ENCODE data around the gene SLC47A1. TPM values are rescaled to one million over a fixed set of nuclear protein-coding genes. Genes with fewer than 3 reads are reported as not detected.

The SLC47A1 gene
- total and polyA plus RNA-seq, 9 of the 15 experiments (the other 6 are each of a cell fraction or from before 2014, with no cell fraction given): not detected

DNA sequence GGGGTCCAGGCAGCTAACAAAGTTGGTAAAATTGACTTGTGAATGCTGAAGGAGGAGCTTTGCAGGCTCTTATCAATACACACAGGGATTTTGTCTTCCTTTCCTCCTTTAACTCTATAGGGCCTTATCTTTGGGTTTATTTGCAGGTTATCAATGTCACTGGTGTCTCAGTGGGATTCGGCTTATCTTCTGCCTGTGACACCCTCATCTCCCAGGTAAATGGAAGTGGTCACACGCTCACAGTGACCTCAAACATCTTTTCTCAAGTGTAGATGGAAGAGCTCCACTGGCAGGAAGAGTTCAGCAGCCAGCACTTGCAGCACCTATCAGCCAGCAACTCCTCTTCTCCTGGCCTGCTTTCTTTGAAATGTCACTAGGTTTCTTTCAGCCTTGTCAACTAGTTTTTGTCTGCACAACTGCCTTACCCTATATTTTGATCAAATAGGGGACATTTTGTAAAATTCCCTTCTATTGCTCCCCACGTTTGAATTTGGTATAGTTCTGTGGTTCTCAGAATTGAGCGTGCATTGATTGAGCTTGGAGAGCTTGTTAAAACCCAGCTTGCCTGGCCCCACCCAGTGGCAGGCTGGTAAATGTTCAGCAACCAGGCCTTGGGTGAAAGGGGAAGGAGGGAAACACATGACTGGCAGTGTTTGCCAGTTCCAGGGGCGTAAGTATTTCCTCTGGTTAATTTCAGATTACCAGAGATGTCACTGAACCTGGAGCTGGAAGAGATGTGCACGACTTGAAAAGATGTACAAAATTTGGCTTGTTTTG, 12.8 kb downstream of the SLC47A1 start:
- Histone ChIP-seq H3K36me3 (ENCODE audit: control insufficient read depth, insufficient read depth, low read length) (no peaks in the 10 kb centered on the region), H3K9me1 (ENCODE audit: control insufficient read depth, insufficient read depth, low read length) (no peaks in the 10 kb centered on the region), H3K4me1 (replicated peaks in 1 of 2; ENCODE audit: control insufficient read depth in 2 of 2, insufficient read depth in 2 of 2, low read length in 2 of 2) (no peaks in the 10 kb centered on the region), H3K4me2 (ENCODE audit: insufficient read depth, low read length) (no peak overlapping the region), H3K79me2 (ENCODE audit: control insufficient read depth, insufficient read depth, low read length) (no peaks in the 10 kb centered on the region), H3K27ac (ENCODE audit: extremely low read depth, low read depth, low read length) (no peak overlapping the region), H3K4me3 (no peak overlapping the region), H3K9ac (ENCODE audit: insufficient read depth in 1 of 2, low read depth in 2 of 2, low read length in 2 of 2) (no peak overlapping the region), H4K20me1 (replicated peaks; ENCODE audit: control insufficient read depth, insufficient read depth, low read length) (no peaks in the 10 kb centered on the region), H2AFZ (ENCODE audit: low read depth, low read length) (no peak overlapping the region), H3K9me3 (replicated peaks; ENCODE audit: control insufficient read depth, insufficient read depth, low read depth, low read length) (no peaks in the 10 kb centered on the region), H3K27me3 (ENCODE audit: control insufficient read depth in 2 of 2, insufficient read depth in 2 of 2, low read length in 2 of 2) (peaks cover 0 to 21% of the 10 kb centered on the region in 2 experiments; a peak in 3 of 5 replicates)
- 0% methylated on average over 6 of the region's 6 CpGs for WGBS (ENCODE audit: insufficient coverage, low coverage, missing lambda C conversion rate)
- no peak for FAIRE-seq
- no TSS peak for BruUV-seq (replicated peaks)
- intact Hi-C loops (cut with micrococcal nuclease): no loop called here
- ChIA-PET CTCF (ENCODE audit: low intra/inter-chr PET ratio) (no interaction called here), POLR2A (interaction anchor here (0.9 kb wide), 1 partner anchor 115 kb away, joined by 3 read pairs; no protein-coding TSS in a partner anchor)
- in situ Hi-C loops (cut with MboI): no loop called here
- ATAC-seq: no peak
- no peak for DNase-seq (ENCODE audit: extremely low read depth in 1 of 4, low spot score in 3 of 4)
- TF ChIP-seq, protein P1, sequence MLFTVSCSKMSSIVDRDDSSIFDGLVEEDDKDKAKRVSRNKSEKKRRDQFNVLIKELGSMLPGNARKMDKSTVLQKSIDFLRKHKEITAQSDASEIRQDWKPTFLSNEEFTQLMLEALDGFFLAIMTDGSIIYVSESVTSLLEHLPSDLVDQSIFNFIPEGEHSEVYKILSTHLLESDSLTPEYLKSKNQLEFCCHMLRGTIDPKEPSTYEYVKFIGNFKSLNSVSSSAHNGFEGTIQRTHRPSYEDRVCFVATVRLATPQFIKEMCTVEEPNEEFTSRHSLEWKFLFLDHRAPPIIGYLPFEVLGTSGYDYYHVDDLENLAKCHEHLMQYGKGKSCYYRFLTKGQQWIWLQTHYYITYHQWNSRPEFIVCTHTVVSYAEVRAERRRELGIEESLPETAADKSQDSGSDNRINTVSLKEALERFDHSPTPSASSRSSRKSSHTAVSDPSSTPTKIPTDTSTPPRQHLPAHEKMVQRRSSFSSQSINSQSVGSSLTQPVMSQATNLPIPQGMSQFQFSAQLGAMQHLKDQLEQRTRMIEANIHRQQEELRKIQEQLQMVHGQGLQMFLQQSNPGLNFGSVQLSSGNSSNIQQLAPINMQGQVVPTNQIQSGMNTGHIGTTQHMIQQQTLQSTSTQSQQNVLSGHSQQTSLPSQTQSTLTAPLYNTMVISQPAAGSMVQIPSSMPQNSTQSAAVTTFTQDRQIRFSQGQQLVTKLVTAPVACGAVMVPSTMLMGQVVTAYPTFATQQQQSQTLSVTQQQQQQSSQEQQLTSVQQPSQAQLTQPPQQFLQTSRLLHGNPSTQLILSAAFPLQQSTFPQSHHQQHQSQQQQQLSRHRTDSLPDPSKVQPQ (CRISPR knock-in tag; IDR thresholded peaks at IDR 0.05; ENCODE audit: borderline replicate concordance): no peak
- TF ChIP-seq ZNF431 (CRISPR knock-in tag; IDR thresholded peaks at IDR 0.05) (no peak), THAP7 (CRISPR knock-in tag; IDR thresholded peaks at IDR 0.05) (no peak), HCFC1 (IDR thresholded peaks at IDR 0.05; ENCODE audit: low read depth, low read length) (no peak), TFE3 (CRISPR knock-in tag; IDR thresholded peaks at IDR 0.05) (no peak), PHF20 (IDR thresholded peaks at IDR 0.05; ENCODE audit: partially characterized antibody) (no peak), MTA2 (IDR thresholded peaks at IDR 0.05; ENCODE audit: low read depth) (no peak), ASH1L (IDR thresholded peaks at IDR 0.05; ENCODE audit: borderline replicate concordance, low read depth, partially characterized antibody) (no peak), KAT8 (IDR thresholded peaks at IDR 0.05; ENCODE audit: low read depth) (no peak), POLR2AphosphoS2 (IDR thresholded peaks at IDR 0.05; ENCODE audit: low read length) (no peak), ZNF280B (CRISPR knock-in tag; IDR thresholded peaks at IDR 0.05) (no peak), SIX5 (IDR thresholded peaks at IDR 0.05; ENCODE audit: borderline replicate concordance in 1 of 2, insufficient read depth in 1 of 2, low read depth in 1 of 2, low read length in 2 of 2) (no peak)
- TF ChIP-seq, protein P2, sequence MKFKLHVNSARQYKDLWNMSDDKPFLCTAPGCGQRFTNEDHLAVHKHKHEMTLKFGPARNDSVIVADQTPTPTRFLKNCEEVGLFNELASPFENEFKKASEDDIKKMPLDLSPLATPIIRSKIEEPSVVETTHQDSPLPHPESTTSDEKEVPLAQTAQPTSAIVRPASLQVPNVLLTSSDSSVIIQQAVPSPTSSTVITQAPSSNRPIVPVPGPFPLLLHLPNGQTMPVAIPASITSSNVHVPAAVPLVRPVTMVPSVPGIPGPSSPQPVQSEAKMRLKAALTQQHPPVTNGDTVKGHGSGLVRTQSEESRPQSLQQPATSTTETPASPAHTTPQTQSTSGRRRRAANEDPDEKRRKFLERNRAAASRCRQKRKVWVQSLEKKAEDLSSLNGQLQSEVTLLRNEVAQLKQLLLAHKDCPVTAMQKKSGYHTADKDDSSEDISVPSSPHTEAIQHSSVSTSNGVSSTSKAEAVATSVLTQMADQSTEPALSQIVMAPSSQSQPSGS (CRISPR knock-in tag; IDR thresholded peaks at IDR 0.05): no peak

Data from K562 (cell line).